PC-9 (cell line): ENCODE results near the gene PALM.

ENCODE experiments used
- CTCF ChIP-seq: fragments of 200-600 bp; sonication (generic); conservative IDR thresholded peaks from 2 replicates; pipeline ENCODE4 v1.6.1; 2017; ENCODE audit warnings: mixed run types, antibody characterized with exemption, mild to moderate bottlenecking, moderate library complexity
- EZH2 ChIP-seq: fragments of 200-600 bp; sonication (generic); IDR thresholded peaks from 2 replicates; pipeline ENCODE4 v1.8.0; 2017; ENCODE audit warnings: antibody characterized with exemption, low read depth

- TF ChIP-seq CTCF (no peak), EZH2 (no peak)
Measured at GRCh38 chr19:676007-676338, 32.8 kb upstream of the PALM start.
